ENCODE results near the gene EEIG1. TPM values are rescaled to one million over a fixed set of nuclear protein-coding genes. Genes with fewer than 3 reads are reported as not detected.
"Not testable (repeated sequence)": the region's sequence is repeated elsewhere in the genome, so short reads cannot be mapped to it uniquely, and the experiment has no call there.

Gene EEIG1
- total RNA-seq, 1 donor from 2014 or later: 36.0 TPM

DNA sequence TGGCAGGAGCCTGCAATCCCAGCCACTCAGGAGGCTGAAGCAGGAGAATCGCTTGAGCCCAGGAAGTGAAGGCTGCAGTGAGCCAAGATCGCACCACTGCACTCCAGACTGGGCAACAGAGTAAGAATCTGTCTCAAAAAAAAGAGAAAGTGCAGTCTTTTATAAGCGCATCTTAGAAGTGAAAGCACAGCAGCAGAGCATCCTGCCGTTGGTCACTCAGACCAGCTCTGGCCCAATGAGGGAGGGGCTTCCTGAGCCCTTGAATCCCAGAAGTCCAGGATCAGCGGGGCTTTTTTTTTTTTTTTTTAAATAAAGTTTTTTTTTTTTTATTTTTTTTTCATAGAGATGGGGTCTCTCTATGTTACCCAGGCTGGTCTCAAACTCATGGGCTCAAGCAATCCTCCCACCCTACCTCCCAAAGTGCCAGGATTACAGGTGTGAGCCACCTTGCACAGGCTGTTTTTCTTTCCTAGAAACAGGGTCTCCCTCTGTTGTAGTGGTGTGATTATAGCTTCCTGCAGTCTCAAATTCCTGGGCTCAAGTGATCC, 44.0 kb upstream of the EEIG1 start:
- no peak for ATAC-seq
- no peak overlapping the region for H3K27ac ChIP-seq

GRCh38 chr9:128023671-128024070, 42.9 kb upstream of the EEIG1 start:
- DNase-seq; H3K27me3 ChIP-seq (ENCODE audit: low read depth); ATAC-seq; H3K4me3 ChIP-seq; H3K36me3 ChIP-seq; H3K9me3 ChIP-seq; H3K4me1 ChIP-seq; intact Hi-C loops (cut with DNase I); H3K27ac ChIP-seq: not testable (repeated sequence)

More for the DNA sequence above, 44.0 kb upstream of the EEIG1 start:
- no peaks in the 10 kb centered on the region for H3K27me3 ChIP-seq (ENCODE audit: low read depth)
- TF ChIP-seq CTCF (IDR thresholded peaks at IDR 0.05): no peak
- no peaks in the 10 kb centered on the region for H3K36me3 ChIP-seq
- intact Hi-C loops (cut with DNase I): no loop called here
- no peak for DNase-seq
- H3K4me3 ChIP-seq: no peak overlapping the region
- H3K9me3 ChIP-seq: no peaks in the 10 kb centered on the region
- H3K4me1 ChIP-seq: no peaks in the 10 kb centered on the region

- ATAC-seq: no peak
- intact Hi-C loops (cut with DNase I): no loop called here
Observed at GRCh38 chr9:128022886-128023285, 42.1 kb upstream of the EEIG1 start.

GRCh38 chr9:128021098-128021497, 40.3 kb upstream of the EEIG1 start:
- intact Hi-C loops (cut with DNase I): no loop called here
- TF ChIP-seq CTCF (IDR thresholded peaks at IDR 0.05): no peak
- Histone ChIP-seq H3K27ac (no peak overlapping the region), H3K4me1 (no peaks in the 10 kb centered on the region), H3K36me3 (no peaks in the 10 kb centered on the region), H3K4me3 (no peak overlapping the region), H3K9me3 (no peaks in the 10 kb centered on the region), H3K27me3 (ENCODE audit: low read depth) (no peaks in the 10 kb centered on the region)
- DNase-seq (no peak), ATAC-seq (no peak)

More at GRCh38 chr9:128022886-128023285, 42.1 kb upstream of the EEIG1 start:
- H3K4me1 ChIP-seq: no peaks in the 10 kb centered on the region
- no peaks in the 10 kb centered on the region for H3K9me3 ChIP-seq
- no peaks in the 10 kb centered on the region for H3K27me3 ChIP-seq (ENCODE audit: low read depth)
- no peaks in the 10 kb centered on the region for H3K36me3 ChIP-seq
- H3K27ac ChIP-seq: no peak overlapping the region
- TF ChIP-seq CTCF (IDR thresholded peaks at IDR 0.05): no peak
- H3K4me3 ChIP-seq: no peak overlapping the region
- no peak for DNase-seq

GRCh38 chr9:128020692-128021091, 39.9 kb upstream of the EEIG1 start:
- Histone ChIP-seq H3K27me3 (ENCODE audit: low read depth) (no peaks in the 10 kb centered on the region), H3K36me3 (no peaks in the 10 kb centered on the region), H3K27ac (no peak overlapping the region), H3K4me3 (no peak overlapping the region), H3K4me1 (no peaks in the 10 kb centered on the region), H3K9me3 (no peaks in the 10 kb centered on the region)
- DNase-seq (no peak), ATAC-seq (no peak)
- TF ChIP-seq CTCF (IDR thresholded peaks at IDR 0.05): peak; percentile 14
- intact Hi-C loops (cut with DNase I): no loop called here

DNA sequence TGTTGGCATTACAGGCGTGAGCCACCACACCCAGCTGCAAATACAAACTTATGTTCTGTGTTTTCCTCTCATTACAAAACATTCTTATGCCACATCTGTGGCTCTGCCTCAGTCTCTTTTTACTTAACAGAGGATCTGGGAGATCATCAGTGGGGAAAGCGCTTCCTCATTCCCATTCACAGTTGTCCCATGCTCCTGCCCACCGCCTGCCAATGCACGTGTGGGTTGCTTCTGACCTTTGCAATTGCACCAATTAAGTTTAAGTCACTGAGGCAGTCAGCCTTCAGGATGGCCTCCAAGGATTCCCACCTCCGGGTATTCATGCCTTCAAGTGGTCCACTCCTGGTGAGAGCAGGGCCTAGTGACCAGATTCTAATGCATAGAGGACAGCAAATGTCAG, 34.9 kb upstream of the EEIG1 start:
- Histone ChIP-seq H3K4me3 (no peak overlapping the region), H3K27ac (no peak overlapping the region), H3K9me3 (no peaks in the 10 kb centered on the region), H3K36me3 (no peaks in the 10 kb centered on the region), H3K27me3 (ENCODE audit: low read depth) (no peaks in the 10 kb centered on the region), H3K4me1 (peaks cover 6% of the 10 kb centered on the region)
- ATAC-seq (no peak), DNase-seq (no peak)
- intact Hi-C loops (cut with DNase I): no loop called here
- no peak for TF ChIP-seq CTCF (IDR thresholded peaks at IDR 0.05)

Measured in lower lobe of right lung (tissue), 2 donors.